Activated gamma-delta T cell treated with anti-CD3 and anti-CD28 coated beads, Interleukin-2, amount 50 U/mL, for 16 hours (primary cell): ENCODE results near the gene ADRB1.

Experiments used
- DNase-seq: peaks from one replicate; pipeline ENCODE4 v3.0.0-alpha.2; 2020; ENCODE audit warnings: low read depth

ADRB1 gene

GRCh38 chr10:114026189-114027040, 17.3 kb upstream of the ADRB1 start:
- no peak for DNase-seq

GRCh38 chr10:114027041-114027394, 16.6 kb upstream of the ADRB1 start:
- no peak for DNase-seq

GRCh38 chr10:114027951-114028350, 15.7 kb upstream of the ADRB1 start:
- DNase-seq = no peak

- DNase-seq = no peak
Measured at GRCh38 chr10:114028425-114028824, 15.2 kb upstream of the ADRB1 start.

GRCh38 chr10:114029655-114030054, 14.0 kb upstream of the ADRB1 start:
- DNase-seq = no peak

- DNase-seq = no peak
Measured at GRCh38 chr10:114030140-114030539, 13.5 kb upstream of the ADRB1 start.

- DNase-seq = no peak
Measured at GRCh38 chr10:114031073-114031972, 12.3 kb upstream of the ADRB1 start.

- no peak for DNase-seq
Measured at GRCh38 chr10:114033566-114033965, 10.1 kb upstream of the ADRB1 start.

GRCh38 chr10:114034923-114035645, 8.6 kb upstream of the ADRB1 start:
- no peak for DNase-seq

- DNase-seq = no peak
Measured at GRCh38 chr10:114035791-114036190, 7.9 kb upstream of the ADRB1 start.

GRCh38 chr10:114038819-114039218, 4.8 kb upstream of the ADRB1 start:
- DNase-seq = no peak

- no peak for DNase-seq
Measured at GRCh38 chr10:114041166-114041565, 2.5 kb upstream of the ADRB1 start.

- DNase-seq = no peak
Measured at GRCh38 chr10:114042895-114043531, 653 bp upstream of the ADRB1 start.

GRCh38 chr10:114044247-114045135, 825 bp downstream of the ADRB1 start:
- DNase-seq = no peak

- DNase-seq = no peak
Measured at GRCh38 chr10:114045136-114046086, 1.7 kb downstream of the ADRB1 start.

- no peak for DNase-seq
Measured at GRCh38 chr10:114046087-114046458, 2.4 kb downstream of the ADRB1 start.

- no peak for DNase-seq
Measured at GRCh38 chr10:114048472-114048871, 4.8 kb downstream of the ADRB1 start.

- no peak for DNase-seq
Measured at GRCh38 chr10:114051714-114052113, 8.0 kb downstream of the ADRB1 start.

- no peak for DNase-seq
Measured at GRCh38 chr10:114052255-114052654, 8.6 kb downstream of the ADRB1 start.

- DNase-seq = no peak
Measured at GRCh38 chr10:114053946-114054345, 10.3 kb downstream of the ADRB1 start.
